ENCODE measurements around the gene SUPT4H1.

SUPT4H1 gene

DNA sequence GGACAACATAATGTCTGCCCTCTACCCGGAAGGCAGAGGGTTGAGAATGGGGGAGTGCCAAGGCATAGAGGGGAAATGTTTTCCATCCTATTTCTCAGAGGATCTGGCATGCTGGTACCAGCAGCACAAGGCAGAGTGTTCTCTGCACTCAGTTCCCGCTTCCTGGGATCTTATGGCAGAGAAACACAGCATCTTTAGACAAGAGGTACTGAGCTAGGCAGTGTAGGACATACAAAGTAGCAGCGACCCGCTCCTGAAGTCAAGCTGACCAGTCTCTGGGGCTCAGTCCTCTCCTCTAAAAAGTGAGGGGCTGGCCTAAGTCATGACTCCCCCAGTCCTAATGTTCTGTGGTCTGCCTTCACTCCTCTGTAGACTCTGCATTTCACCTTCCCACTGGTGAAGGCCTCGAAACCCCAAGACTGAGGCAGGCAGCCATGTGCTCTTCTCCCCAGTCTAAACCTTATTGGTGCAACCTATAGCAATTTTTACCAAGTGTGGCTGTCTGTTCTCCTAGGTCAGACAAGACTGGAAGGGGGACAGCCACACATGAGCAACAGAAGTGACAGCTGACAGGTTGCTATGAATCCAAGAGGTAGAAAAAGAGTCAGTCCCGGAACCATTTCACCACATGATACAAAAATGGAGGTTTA, 12.1 kb downstream of the SUPT4H1 start:
- H3K36me3 ChIP-seq (ENCODE audit: control insufficient read depth, insufficient read depth, low read length), result peaks cover 1% of the 10 kb centered on the region
- no peaks in the 10 kb centered on the region for H3K79me2 ChIP-seq (ENCODE audit: control insufficient read depth, insufficient read depth, low read length)
- no peak overlapping the region for H3K23ac ChIP-seq (ENCODE audit: low read length)
- no peak overlapping the region for H3K4me3 ChIP-seq (ENCODE audit: low read length)
- H3K27ac ChIP-seq (ENCODE audit: low read depth, low read length), result peak overlapping the region; percentile 71
- H2AK5ac ChIP-seq (ENCODE audit: low read length), result peak overlapping the region; percentile 5
- no peaks in the 10 kb centered on the region for H3K79me1 ChIP-seq (ENCODE audit: low read length)
- WGBS (ENCODE audit: extremely low coverage, insufficient coverage, low lambda C conversion rate), result no CpG with 5 or more reads among the region's 6 CpGs
- H4K5ac ChIP-seq (ENCODE audit: low read length), result no peak overlapping the region
- no peak overlapping the region for H4K8ac ChIP-seq (ENCODE audit: low read depth, low read length)
- H3K4me2 ChIP-seq (ENCODE audit: low read length), result no peak overlapping the region
- peaks cover 24% of the 10 kb centered on the region for H3K4me1 ChIP-seq (ENCODE audit: control insufficient read depth, low read depth, low read length)
- no peaks in the 10 kb centered on the region for H3K27me3 ChIP-seq (ENCODE audit: insufficient read depth, low read length, poor library complexity)
- H3K4ac ChIP-seq (ENCODE audit: low read depth, low read length), result no peak overlapping the region
- peak overlapping the region; percentile 37 for H3K9ac ChIP-seq (ENCODE audit: low read length)
- peak overlapping the region; percentile 76 for H3K56ac ChIP-seq (ENCODE audit: low read length)
- no peak overlapping the region for H2BK120ac ChIP-seq (ENCODE audit: low read depth, low read length)
- H2BK15ac ChIP-seq (replicated peaks; ENCODE audit: low read depth), result no peak overlapping the region
- no peak for DNase-seq
- peak overlapping the region; percentile 39 for H2BK5ac ChIP-seq (ENCODE audit: low read length)
- H3K18ac ChIP-seq (ENCODE audit: low read length), result no peak overlapping the region

GRCh38 chr17:58338841-58339754, 12.9 kb downstream of the SUPT4H1 start:
- peak overlapping the region; percentile 15 for H3K18ac ChIP-seq (ENCODE audit: low read length)
- H3K4ac ChIP-seq (ENCODE audit: low read depth, low read length), result peak overlapping the region; percentile 91
- H3K4me3 ChIP-seq (ENCODE audit: low read length), result no peak overlapping the region
- no peak overlapping the region for H3K23ac ChIP-seq (ENCODE audit: low read length)
- H3K9ac ChIP-seq (ENCODE audit: low read length), result peak overlapping the region; percentile 37
- H3K4me1 ChIP-seq (ENCODE audit: control insufficient read depth, low read depth, low read length), result peaks cover 24% of the 10 kb centered on the region
- H2BK15ac ChIP-seq (replicated peaks; ENCODE audit: low read depth), result no peak overlapping the region
- DNase-seq, result peak; percentile 94
- peak overlapping the region; percentile 39 for H2AK5ac ChIP-seq (ENCODE audit: low read length)
- no peak overlapping the region for H4K8ac ChIP-seq (ENCODE audit: low read depth, low read length)
- H3K79me2 ChIP-seq (ENCODE audit: control insufficient read depth, insufficient read depth, low read length), result no peaks in the 10 kb centered on the region
- H3K79me1 ChIP-seq (ENCODE audit: low read length), result no peaks in the 10 kb centered on the region
- peak overlapping the region; percentile 76 for H3K56ac ChIP-seq (ENCODE audit: low read length)
- WGBS (ENCODE audit: extremely low coverage, insufficient coverage, low lambda C conversion rate), result no CpG with 5 or more reads among the region's 10 CpGs
- H3K4me2 ChIP-seq (ENCODE audit: low read length), result no peak overlapping the region
- H3K27ac ChIP-seq (ENCODE audit: low read depth, low read length), result peak overlapping the region; percentile 88
- no peak overlapping the region for H4K5ac ChIP-seq (ENCODE audit: low read length)
- no peak overlapping the region for H2BK120ac ChIP-seq (ENCODE audit: low read depth, low read length)
- no peaks in the 10 kb centered on the region for H3K27me3 ChIP-seq (ENCODE audit: insufficient read depth, low read length, poor library complexity)
- H2BK5ac ChIP-seq (ENCODE audit: low read length), result peak overlapping the region; percentile 51
- H3K36me3 ChIP-seq (ENCODE audit: control insufficient read depth, insufficient read depth, low read length), result no peaks in the 10 kb centered on the region

- Histone ChIP-seq H3K9ac (ENCODE audit: low read length) (peak overlapping the region; percentile 22), H2BK15ac (replicated peaks; ENCODE audit: low read depth) (no peak overlapping the region), H3K18ac (ENCODE audit: low read length) (peak overlapping the region; percentile 91), H4K8ac (ENCODE audit: low read depth, low read length) (no peak overlapping the region), H3K4me2 (ENCODE audit: low read length) (no peak overlapping the region), H2AK5ac (ENCODE audit: low read length) (peak overlapping the region; percentile 39), H2BK5ac (ENCODE audit: low read length) (peak overlapping the region; percentile 88), H3K79me1 (ENCODE audit: low read length) (no peaks in the 10 kb centered on the region), H3K27me3 (ENCODE audit: insufficient read depth, low read length, poor library complexity) (no peaks in the 10 kb centered on the region), H4K5ac (ENCODE audit: low read length) (no peak overlapping the region), H3K79me2 (ENCODE audit: control insufficient read depth, insufficient read depth, low read length) (no peaks in the 10 kb centered on the region), H3K27ac (ENCODE audit: low read depth, low read length) (peak overlapping the region; percentile 88), H3K56ac (ENCODE audit: low read length) (peak overlapping the region; percentile 76), H3K4ac (ENCODE audit: low read depth, low read length) (peak overlapping the region; percentile 91), H3K4me3 (ENCODE audit: low read length) (no peak overlapping the region), H3K36me3 (ENCODE audit: control insufficient read depth, insufficient read depth, low read length) (no peaks in the 10 kb centered on the region), H2BK120ac (ENCODE audit: low read depth, low read length) (peak overlapping the region; percentile 54), H3K4me1 (ENCODE audit: control insufficient read depth, low read depth, low read length) (peaks cover 24% of the 10 kb centered on the region), H3K23ac (ENCODE audit: low read length) (no peak overlapping the region)
- DNase-seq, result no peak
- WGBS (ENCODE audit: extremely low coverage, insufficient coverage, low lambda C conversion rate), result no CpG with 5 or more reads among the region's 3 CpGs
Observed at GRCh38 chr17:58338454-58338840, 13.6 kb downstream of the SUPT4H1 start.

- Histone ChIP-seq H3K27ac (ENCODE audit: low read depth, low read length) (peak overlapping the region; percentile 88), H2BK120ac (ENCODE audit: low read depth, low read length) (peak overlapping the region; percentile 54)
Observed at GRCh38 chr17:58337600-58338453, 14.2 kb downstream of the SUPT4H1 start.

GRCh38 chr17:58337210-58337599, 14.8 kb downstream of the SUPT4H1 start:
- DNase-seq, result peak; percentile 70
- Histone ChIP-seq H2AK5ac (ENCODE audit: low read length) (no peak overlapping the region), H3K4ac (ENCODE audit: low read depth, low read length) (no peak overlapping the region), H2BK5ac (ENCODE audit: low read length) (no peak overlapping the region), H3K79me2 (ENCODE audit: control insufficient read depth, insufficient read depth, low read length) (no peaks in the 10 kb centered on the region), H3K4me2 (ENCODE audit: low read length) (no peak overlapping the region), H3K79me1 (ENCODE audit: low read length) (no peaks in the 10 kb centered on the region), H3K27ac (ENCODE audit: low read depth, low read length) (peak overlapping the region; percentile 88), H3K4me3 (ENCODE audit: low read length) (no peak overlapping the region), H3K9ac (ENCODE audit: low read length) (peak overlapping the region; percentile 71), H3K23ac (ENCODE audit: low read length) (no peak overlapping the region), H4K5ac (ENCODE audit: low read length) (peak overlapping the region; percentile 5), H2BK15ac (replicated peaks; ENCODE audit: low read depth) (no peak overlapping the region), H3K36me3 (ENCODE audit: control insufficient read depth, insufficient read depth, low read length) (no peaks in the 10 kb centered on the region), H3K56ac (ENCODE audit: low read length) (peak overlapping the region; percentile 90), H3K4me1 (ENCODE audit: control insufficient read depth, low read depth, low read length) (peaks cover 24% of the 10 kb centered on the region), H3K27me3 (ENCODE audit: insufficient read depth, low read length, poor library complexity) (no peaks in the 10 kb centered on the region), H2BK120ac (ENCODE audit: low read depth, low read length) (no peak overlapping the region), H3K18ac (ENCODE audit: low read length) (peak overlapping the region; percentile 91), H4K8ac (ENCODE audit: low read depth, low read length) (no peak overlapping the region)
- no CpG with 5 or more reads among the region's 7 CpGs for WGBS (ENCODE audit: extremely low coverage, insufficient coverage, low lambda C conversion rate)

More at GRCh38 chr17:58337600-58338453, 14.2 kb downstream of the SUPT4H1 start:
- H3K27me3 ChIP-seq (ENCODE audit: insufficient read depth, low read length, poor library complexity), result no peaks in the 10 kb centered on the region
- DNase-seq, result peak; percentile 93
- H3K79me2 ChIP-seq (ENCODE audit: control insufficient read depth, insufficient read depth, low read length), result no peaks in the 10 kb centered on the region
- H3K4me2 ChIP-seq (ENCODE audit: low read length), result no peak overlapping the region
- peak overlapping the region; percentile 5 for H4K5ac ChIP-seq (ENCODE audit: low read length)
- H3K18ac ChIP-seq (ENCODE audit: low read length), result peak overlapping the region; percentile 91
- H2BK5ac ChIP-seq (ENCODE audit: low read length), result peak overlapping the region; percentile 88
- H3K9ac ChIP-seq (ENCODE audit: low read length), result peak overlapping the region; percentile 71
- no peak overlapping the region for H2AK5ac ChIP-seq (ENCODE audit: low read length)
- H3K23ac ChIP-seq (ENCODE audit: low read length), result no peak overlapping the region
- peak overlapping the region; percentile 90 for H3K56ac ChIP-seq (ENCODE audit: low read length)
- H3K4me3 ChIP-seq (ENCODE audit: low read length), result no peak overlapping the region
- H3K79me1 ChIP-seq (ENCODE audit: low read length), result no peaks in the 10 kb centered on the region
- H3K4me1 ChIP-seq (ENCODE audit: control insufficient read depth, low read depth, low read length), result peaks cover 24% of the 10 kb centered on the region
- no CpG with 5 or more reads among the region's 23 CpGs for WGBS (ENCODE audit: extremely low coverage, insufficient coverage, low lambda C conversion rate)
- peak overlapping the region; percentile 94 for H3K4ac ChIP-seq (ENCODE audit: low read depth, low read length)
- H3K36me3 ChIP-seq (ENCODE audit: control insufficient read depth, insufficient read depth, low read length), result no peaks in the 10 kb centered on the region
- H2BK15ac ChIP-seq (replicated peaks; ENCODE audit: low read depth), result no peak overlapping the region
- H4K8ac ChIP-seq (ENCODE audit: low read depth, low read length), result peak overlapping the region; percentile 42
